Hepatic stellate cell (primary cell): ENCODE measurements around the gene KCNC4.

ENCODE experiments used
- DNase-seq: peaks from one replicate; pipeline ENCODE4 v3.0.0; 2011; ENCODE audit warnings: low spot score

Gene KCNC4

GRCh38 chr1:110209715-110210603, at the start of gene KCNC4:
Gene KCNC4, plus strand, starts transcription at chr1:110210314. Its CDS starts 1,186 bp downstream, at chr1:110211500.
- DNase-seq, result peak; percentile 85

- no peak for DNase-seq
Observed at GRCh38 chr1:110160538-110161100, 49.5 kb upstream of the KCNC4 start.

- no peak for DNase-seq
Observed at GRCh38 chr1:110161165-110161564, 48.9 kb upstream of the KCNC4 start.

GRCh38 chr1:110161849-110162248, 48.3 kb upstream of the KCNC4 start:
- DNase-seq, result no peak

GRCh38 chr1:110163591-110163990, 46.5 kb upstream of the KCNC4 start:
- DNase-seq, result no peak

- no peak for DNase-seq
Observed at GRCh38 chr1:110164725-110165350, 45.3 kb upstream of the KCNC4 start.

GRCh38 chr1:110165761-110166231, 44.3 kb upstream of the KCNC4 start:
- DNase-seq, result no peak

GRCh38 chr1:110166861-110167260, 43.3 kb upstream of the KCNC4 start:
- no peak for DNase-seq

- no peak for DNase-seq
Observed at GRCh38 chr1:110170766-110171733, 39.1 kb upstream of the KCNC4 start.

GRCh38 chr1:110172001-110172400, 38.1 kb upstream of the KCNC4 start:
- DNase-seq, result no peak

GRCh38 chr1:110173466-110174105, 36.5 kb upstream of the KCNC4 start:
- peak; percentile 30 for DNase-seq

GRCh38 chr1:110174961-110175360, 35.2 kb upstream of the KCNC4 start:
- no peak for DNase-seq

GRCh38 chr1:110176299-110176956, 33.7 kb upstream of the KCNC4 start:
- DNase-seq, result no peak

GRCh38 chr1:110177775-110178174, 32.3 kb upstream of the KCNC4 start:
- no peak for DNase-seq

GRCh38 chr1:110183642-110184167, 26.4 kb upstream of the KCNC4 start:
- DNase-seq, result no peak

GRCh38 chr1:110184446-110184845, 25.7 kb upstream of the KCNC4 start:
- DNase-seq, result no peak

GRCh38 chr1:110185181-110185580, 24.9 kb upstream of the KCNC4 start:
- DNase-seq, result no peak

GRCh38 chr1:110186558-110186957, 23.6 kb upstream of the KCNC4 start:
- DNase-seq, result no peak

GRCh38 chr1:110187139-110187890, 22.8 kb upstream of the KCNC4 start:
- DNase-seq, result peak; percentile 74
